SH-SY5Y (cell line): ENCODE data around the gene PHACTR3.

ENCODE experiments used
- GATA2 ChIP-seq: IDR thresholded peaks from 2 replicates; pipeline ENCODE4 v1.6.1; 2011; ENCODE audit warnings: mild to moderate bottlenecking, low read depth, low read length
- GATA3 ChIP-seq: IDR thresholded peaks from 2 replicates; pipeline ENCODE4 v1.6.1; 2011; ENCODE audit warnings: low read depth, mild to moderate bottlenecking, low read length, moderate library complexity

The PHACTR3 gene

DNA sequence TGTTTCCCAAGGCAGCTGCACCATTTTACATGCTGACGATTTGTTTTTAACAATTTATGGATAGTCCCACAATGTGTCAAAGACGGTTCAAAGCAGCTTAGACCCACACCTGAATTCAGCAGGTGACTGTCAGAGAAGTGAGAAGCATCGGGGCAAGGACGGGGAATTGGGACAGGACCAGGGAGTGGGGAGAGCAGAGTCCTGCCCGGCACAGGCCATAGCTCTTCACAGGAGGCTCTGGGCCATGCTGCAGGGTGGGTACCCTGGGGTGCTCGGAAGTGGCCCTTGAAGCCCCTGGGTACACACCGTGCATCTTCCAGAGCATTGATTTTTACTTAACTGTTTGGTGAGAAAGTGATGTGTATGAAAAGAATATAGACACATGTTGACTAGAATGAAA, 33.2 kb upstream of the PHACTR3 start:
- no peak for TF ChIP-seq GATA3
- no peak for TF ChIP-seq GATA2

DNA sequence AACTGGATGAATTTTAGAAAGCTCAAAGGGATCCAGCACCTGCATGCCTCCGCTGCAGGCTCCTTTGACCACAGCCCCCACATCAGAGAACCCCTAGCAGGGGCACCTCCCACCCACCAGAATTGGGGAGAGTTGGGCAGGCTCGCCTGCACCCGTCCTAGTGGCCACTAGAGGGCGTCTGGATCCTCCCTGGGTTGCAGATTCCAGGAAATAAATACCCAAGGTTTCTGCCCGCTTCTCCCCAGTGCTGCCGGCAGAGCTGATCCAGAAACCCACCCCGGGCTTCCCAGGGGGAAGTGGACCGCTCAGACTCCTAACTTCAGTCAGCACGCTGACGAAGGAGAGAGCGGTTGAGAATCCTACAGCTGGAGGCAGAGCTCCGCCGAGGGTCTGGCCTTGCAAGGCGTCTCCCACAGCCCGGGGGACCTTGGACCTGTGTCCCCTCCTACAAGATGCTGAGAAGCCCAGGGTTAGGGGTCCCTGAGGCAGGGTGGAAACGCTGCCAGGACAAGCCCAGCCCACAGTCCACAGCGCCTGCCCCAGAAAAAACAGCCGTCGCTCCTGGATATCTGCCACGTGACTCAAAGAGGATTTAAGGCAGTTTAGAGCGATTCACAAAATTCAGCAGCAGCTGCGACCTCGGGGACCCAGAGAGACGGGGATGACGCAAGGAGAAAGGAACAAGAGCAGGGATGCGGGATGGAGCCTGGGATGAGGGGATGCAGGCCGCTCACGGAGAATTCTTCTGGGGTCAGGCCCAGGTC, 32.6 kb upstream of the PHACTR3 start:
- TF ChIP-seq GATA2: no peak
- TF ChIP-seq GATA3: no peak

DNA sequence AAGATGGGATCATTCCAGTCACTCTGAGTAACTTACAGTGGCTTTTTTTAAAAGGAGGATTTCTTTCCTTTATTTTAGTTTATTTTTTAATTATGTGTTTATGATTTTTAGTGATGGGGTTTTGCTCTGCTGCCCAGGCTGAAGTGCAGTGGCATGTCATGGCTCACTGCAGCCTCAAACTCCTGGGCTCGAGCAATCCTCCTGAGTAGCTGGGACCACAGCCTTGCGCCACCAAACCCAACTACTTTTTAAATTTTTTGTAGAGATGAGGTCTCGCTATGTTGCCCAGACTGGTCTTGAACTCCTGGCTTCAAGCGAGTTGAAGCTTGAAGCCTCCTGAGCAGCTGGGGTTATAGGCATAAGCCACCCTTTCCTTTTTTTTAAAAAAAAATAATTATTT, 31.8 kb upstream of the PHACTR3 start:
- TF ChIP-seq GATA3 (no peak), GATA2 (no peak)

DNA sequence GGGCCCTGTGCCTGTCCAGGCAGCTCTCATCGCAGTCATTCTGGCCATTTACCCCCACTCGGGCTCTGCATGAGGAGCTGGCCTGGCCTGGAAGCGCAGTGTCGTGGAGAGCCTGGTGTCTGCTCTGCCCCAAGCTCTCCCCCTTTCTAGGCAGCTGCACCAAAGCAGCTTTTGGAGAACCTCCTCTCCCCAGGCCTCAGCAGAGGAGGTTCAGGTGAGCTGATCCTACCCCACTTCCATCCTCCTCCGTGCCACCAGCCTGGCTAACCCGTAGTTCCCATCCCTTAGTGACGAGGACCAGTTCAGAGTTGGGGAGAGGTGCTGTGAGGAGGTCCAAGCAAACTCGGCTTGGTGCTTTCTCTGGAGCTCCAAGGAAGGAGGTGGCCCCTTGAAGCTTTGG, 30.5 kb upstream of the PHACTR3 start:
- TF ChIP-seq GATA2: no peak
- no peak for TF ChIP-seq GATA3

DNA sequence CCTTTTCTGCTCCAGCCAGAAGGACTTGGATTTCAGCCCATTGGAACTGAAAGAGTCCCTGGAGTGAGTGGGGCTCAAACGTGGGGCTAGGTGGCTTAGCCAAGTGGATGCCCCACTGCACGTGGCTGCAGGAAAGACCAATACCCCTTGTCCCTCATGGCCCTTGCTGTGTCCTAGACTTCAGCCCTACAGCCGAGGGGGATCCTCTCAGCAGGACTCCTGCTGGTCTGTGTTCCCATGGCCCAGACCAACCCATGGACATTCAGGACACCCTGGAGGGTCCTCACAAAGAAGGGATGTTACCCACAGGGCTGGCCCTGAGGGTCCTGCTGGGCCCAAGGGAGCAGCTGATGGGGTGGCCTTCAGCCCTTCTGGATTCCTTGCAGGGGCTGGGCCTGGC, 30.0 kb upstream of the PHACTR3 start:
- TF ChIP-seq GATA2 (no peak), GATA3 (no peak)

DNA sequence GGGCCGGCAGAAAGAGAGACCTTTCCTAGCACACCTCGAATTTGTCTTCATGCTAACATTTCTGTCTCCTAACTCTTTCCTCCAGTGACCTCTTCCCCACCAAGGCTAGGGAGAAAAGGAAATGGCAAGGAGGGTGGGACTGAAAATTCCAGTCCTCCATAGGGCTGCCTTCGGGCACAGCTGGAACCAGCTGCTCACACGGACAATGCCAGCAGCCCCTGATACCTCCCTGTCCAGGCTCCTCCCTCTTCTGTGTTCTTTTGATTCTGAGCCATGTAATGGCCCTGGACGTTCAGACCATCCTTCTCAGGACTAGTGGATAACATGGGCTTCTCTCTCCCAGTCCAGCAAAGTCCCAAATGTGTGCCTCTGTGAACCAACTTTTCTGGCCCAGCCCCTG, 29.1 kb upstream of the PHACTR3 start:
- TF ChIP-seq GATA2 (no peak), GATA3 (no peak)

DNA sequence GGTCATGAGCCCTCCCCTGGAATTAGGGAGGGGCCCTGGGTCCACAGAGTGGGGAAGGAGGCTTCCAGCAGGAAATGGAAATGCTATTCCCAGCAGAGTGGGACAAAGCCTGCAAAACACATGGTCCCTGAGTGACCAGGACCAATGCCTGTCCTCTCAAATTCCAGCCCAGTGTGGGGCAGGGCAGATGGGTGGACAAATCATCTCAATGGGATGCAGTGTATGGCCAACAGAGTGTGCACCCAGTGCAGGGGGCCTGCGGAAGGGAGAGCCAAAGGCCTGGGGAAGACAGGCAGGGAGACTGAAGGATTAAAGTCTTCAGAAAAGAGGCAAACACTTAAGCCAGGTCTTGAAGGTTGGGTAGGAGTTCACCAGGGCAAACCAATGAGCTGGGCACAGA, 28.7 kb upstream of the PHACTR3 start:
- TF ChIP-seq GATA2: no peak
- no peak for TF ChIP-seq GATA3

DNA sequence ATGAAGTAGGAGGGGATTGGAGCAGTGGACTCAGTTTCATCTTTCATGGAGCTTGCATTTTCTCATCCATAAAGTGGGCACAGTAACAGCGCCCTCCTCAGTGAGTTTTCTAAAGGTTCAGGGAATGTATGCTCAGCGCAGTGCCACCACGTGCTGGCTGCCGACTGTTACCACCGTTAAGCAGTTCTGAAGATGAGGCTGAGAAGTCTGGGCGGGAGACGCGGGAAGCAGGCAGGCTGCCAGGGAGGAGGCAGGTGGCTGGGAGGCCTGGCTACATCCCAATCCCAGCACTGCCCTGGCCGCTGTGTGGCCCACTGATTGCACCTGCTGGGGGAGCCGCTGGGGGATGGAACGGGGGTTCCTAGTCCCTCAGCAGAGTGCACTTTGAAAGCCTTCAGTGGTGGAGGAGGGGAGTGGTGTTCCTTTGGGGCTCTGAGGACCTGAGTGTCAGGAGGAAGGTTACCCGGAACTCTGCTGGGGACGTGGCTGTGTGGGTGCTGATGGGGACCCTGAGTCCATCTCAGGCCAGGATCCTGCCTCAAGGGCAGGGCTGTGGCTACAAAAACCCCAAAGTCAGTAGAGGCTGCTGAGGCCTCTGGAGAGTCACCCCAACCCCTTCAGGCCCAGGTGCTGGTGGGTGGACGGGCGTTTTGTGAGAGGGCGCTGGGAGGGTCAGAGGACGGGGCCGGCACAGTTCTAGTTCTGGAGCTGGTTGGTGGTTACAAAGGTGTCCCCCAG, 28.0 kb upstream of the PHACTR3 start:
- TF ChIP-seq GATA2: no peak
- TF ChIP-seq GATA3: no peak

DNA sequence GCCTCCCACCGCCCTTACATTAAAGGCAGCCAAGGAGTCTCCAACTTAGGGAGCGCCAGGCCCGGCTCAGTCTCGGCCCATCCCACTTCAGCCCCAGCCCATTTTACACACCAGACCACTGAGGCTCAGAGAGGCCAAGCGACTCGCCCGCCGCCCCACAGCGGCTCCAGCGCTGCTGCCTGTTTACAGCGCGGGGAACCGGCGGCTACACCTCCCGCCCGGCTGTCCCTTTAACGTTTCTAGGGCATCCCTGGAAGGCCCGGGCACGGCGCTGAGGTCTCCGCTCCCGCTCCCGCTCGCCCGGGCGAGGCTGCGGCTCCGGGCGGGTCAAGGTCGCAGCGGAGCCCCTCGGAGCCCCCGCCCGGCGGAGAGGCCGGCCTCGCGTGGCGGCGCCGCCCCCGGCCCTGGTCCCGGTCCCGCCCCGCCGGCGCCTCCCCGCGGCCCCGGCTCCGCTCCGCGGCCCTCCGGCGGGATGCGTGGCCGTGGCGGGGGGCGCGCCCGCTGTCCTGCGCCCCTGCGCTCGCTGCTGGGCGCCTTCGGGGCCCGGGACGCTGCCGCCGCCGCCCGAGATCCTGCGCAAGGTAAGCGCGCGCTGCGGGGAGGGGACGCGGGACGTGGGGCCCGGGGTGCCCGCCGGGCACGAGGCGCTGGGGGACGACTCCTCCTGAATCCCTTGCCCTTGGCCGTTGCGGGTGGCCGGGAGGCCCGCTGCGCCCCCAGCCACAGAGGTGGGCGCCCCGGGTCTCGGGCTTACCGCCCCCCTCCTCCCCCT, 27.1 kb upstream of the PHACTR3 start:
- no peak for TF ChIP-seq GATA2
- TF ChIP-seq GATA3: no peak

DNA sequence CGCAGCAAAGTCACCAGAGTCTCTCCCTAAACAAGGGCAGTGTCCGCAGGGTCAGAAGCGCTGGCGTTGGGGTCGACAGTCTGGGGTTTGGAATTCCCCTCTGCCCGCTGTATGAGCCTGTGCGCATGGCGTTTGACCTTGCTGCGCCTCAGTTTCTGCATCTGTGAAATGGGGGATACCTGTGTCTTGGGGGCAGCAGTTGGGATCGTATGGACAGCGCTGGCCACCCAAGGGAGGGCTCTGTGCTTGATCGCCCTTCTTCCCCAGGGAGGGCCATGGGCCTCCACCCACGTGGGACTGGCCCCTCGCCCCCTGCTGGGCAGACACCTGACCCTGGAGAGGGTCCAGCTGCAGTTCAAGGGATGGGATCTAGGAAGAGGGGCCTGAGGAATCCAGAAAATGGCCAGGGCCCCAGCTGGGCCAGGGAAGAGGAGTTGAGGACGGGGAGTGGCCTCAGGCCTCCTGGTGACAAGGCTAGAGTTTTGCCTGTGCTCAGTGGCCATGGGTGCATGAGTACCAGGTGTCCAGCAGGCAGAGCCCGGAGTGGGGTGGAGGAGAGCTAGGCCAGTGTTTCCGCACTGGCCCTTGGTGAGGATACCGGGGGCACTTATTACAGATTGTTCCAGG, 26.4 kb upstream of the PHACTR3 start:
- no peak for TF ChIP-seq GATA2
- no peak for TF ChIP-seq GATA3

DNA sequence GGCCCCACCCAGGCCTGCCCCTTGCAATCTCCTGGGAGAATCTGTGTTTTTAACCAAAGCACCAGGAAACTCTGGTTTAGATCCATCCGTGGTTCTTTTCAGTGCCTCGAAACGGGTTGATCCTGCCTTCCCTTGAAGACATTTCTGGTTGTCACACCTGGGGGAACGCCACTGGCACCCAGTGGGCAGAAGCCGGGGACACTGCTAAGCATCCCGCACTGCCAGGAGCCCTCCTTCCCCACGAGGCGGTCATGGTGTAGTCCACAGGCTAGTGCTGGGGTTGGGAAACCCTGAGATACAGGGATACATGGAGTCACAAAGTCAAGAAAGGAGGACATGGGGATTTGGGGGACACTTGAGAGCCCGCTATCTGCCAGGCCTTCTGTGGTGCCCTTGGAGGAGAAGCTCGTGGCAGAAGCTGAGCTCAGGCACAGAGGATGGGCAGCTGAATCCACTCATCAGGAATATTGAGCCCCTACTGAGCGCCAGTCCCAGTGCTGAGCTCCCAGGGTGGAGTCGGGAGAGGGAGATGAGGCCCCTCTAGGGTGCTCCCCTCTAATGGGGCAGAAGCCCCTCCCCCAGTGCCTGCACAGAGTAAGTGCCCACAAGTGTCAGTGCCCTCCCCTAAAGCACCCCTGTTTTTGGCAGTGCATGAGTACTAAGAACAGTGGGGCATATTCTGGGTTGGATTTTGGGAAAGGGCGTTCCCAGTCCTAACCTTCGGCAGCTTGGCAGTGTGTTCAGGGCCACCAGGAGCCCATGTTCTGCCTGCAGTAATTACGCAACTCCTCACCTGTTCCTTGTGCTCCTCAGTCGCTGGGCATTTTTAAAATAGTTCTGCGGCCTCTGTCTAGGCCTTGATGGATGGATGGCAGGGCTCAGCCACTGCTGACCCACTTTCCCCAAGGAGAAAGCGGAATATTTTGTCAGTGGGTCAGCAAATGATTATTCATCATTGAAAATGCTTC, 25.6 kb upstream of the PHACTR3 start:
- TF ChIP-seq GATA2 (no peak), GATA3 (no peak)

DNA sequence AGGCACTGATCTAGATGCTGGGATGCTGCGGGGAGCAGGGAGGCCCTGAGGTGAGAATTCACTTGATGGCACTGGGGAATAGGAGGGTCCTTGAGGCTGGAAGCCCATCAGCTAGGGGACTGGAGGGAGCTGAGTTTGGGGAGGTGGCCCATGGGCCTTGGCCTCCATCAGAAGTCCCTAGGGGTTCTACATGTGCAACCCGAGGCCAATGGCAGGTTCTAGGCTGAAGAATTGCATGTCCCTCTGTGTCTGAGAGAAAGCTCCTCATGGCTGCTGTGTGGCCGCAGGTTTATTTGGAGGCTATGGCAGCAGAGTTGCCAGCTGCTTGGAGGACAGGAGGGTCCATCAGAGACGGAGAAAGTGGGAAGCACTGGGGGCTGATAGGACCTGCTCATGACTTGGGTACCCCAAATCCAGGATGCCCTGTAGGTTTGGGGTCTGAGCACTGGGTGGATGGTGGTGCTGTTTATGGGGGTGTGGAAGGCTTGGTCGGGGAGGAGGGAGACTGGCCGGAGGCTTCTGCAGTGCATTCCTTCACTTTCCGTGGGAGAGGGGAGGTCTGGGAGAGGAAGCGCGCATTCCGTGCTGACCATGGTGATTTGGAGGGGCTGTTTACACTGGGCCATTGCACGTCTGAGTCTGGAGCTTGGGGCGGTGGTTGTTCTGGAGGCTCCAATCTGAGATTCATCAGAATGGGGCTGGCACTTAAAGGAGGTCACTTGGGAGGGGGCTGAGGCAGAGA, 24.8 kb upstream of the PHACTR3 start:
- no peak for TF ChIP-seq GATA2
- TF ChIP-seq GATA3: no peak

DNA sequence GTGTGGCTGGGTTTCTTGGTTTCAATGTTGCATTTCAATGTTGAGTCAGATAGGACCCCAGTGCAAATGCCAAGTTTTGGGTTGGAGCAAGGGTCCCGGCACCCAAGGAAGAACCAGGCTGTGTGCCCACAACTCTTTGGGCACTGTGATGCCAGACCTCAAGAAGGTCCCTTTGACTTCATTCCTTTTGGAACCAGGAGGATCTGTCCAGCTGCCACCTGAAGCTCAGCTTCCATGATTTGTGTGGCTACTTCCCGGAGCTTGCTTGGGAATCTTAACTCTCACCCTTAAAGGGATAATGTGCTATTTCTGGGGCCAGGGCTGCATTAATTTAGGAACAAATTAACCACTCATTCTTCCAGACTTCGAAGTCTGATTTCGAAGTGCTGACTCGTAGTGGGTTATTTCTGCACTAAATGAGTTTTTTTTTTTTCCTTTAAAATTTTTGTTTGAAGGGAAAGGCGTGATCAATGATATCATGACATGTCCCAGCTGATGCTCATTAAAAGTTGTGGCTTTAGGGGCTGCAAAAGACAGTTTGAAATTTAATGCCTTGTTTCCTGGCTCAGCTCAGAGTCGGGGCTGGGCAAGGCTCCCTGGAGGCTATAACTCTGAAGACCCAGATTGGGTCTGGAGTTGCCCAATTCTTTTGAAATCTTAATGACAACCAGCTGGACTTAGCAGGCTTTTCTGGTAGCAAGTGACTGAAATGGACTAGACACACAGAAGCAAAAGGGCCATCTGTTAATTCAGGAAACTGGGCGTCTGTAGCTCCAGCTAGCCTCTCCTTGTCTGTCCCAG, 24.0 kb upstream of the PHACTR3 start:
- TF ChIP-seq GATA2: no peak
- no peak for TF ChIP-seq GATA3
